ENCODE data around the gene CSAG1.
A peak's percentile ranks its signal among the peaks of the same experiment; 100 is the strongest.
"Not testable (repeated sequence)": the region's sequence is repeated elsewhere in the genome, so short reads cannot be mapped to it uniquely, and the experiment has no call there.

The CSAG1 gene

GRCh38 chrX:152733261-152733975, at the start of gene CSAG1, which contains the start of gene MAGEA12:
Gene CSAG1 (minus strand): TSS chrX:152733721. CDS start chrX:152732460, 1,261 bp downstream.
Gene MAGEA12 (plus strand): TSS chrX:152733757. CDS start chrX:152736162, 2,405 bp downstream.
- peak; percentile 27 for DNase-seq

GRCh38 chrX:152769549-152770289, 36.2 kb upstream of the CSAG1 start, which contains the start of gene MAGEA6:
Gene MAGEA6 (minus strand): TSS chrX:152769689. CDS start chrX:152767650, 2,039 bp downstream.
- not testable (repeated sequence) for DNase-seq

DNA sequence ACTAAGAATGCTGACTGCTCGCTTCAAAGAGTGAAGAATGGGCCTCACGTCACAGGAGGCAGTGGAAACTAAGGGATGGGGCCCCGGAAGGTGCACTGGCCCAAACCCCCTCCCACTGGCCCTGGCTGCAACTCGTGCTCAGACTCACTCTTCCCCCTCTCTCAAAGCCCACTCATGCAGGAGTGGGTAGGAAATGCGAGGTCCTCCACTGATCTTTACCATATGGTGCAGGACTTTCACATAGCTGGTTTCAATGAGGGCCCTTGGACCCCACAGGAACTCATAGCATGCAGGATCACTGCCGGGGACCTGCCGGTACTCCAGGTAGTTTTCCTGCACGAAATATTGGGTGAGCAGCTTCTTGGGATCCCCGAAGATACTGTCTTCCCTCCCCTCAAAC, 33.0 kb upstream of the CSAG1 start:
- DNase-seq, result not testable (repeated sequence)

DNA sequence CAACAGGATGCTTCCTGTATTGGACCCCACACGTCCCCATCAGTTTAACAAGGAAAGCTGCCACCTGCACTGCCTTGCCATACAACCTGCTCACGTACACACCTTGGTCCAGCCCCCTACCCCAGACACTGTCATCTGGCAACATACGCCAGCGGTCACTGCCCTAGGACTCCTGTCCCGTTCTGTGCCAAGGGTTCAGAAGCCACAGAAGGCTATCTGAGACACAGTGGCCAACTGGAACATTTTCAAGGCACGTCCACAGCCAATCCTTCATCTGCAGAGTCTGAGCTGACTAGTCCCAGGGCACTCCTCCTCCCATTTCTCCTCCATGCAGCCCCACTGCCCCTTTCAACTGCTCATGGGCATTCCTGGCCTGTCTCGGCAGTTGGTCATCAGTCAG, 28.1 kb upstream of the CSAG1 start:
- DNase-seq, result not testable (repeated sequence)

DNA sequence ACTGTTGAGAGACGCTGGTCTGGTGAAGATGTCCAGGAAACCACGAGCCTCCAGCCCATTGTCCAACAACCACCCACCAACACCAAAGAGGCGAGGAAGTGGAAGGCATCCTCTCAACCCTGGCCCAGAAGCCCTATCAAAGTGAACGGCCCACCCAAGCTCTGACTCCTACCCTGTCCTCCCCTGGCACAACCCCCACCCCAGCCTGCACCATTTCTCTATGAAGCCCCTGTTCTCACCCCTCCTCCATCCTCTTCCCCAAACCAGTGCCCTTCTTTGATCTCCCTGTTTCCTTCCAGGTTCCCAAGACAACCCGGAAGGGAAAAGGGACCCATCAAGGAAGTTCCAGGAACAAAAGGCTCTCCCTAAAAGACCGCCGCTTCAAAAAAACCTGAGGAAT, 26.0 kb upstream of the CSAG1 start:
- DNase-seq, result not testable (repeated sequence)

GRCh38 chrX:152758918-152759317, 25.4 kb upstream of the CSAG1 start, which contains the start of gene CSAG3:
Gene CSAG3 (plus strand): TSS chrX:152759218.
- DNase-seq, result not testable (repeated sequence)

DNA sequence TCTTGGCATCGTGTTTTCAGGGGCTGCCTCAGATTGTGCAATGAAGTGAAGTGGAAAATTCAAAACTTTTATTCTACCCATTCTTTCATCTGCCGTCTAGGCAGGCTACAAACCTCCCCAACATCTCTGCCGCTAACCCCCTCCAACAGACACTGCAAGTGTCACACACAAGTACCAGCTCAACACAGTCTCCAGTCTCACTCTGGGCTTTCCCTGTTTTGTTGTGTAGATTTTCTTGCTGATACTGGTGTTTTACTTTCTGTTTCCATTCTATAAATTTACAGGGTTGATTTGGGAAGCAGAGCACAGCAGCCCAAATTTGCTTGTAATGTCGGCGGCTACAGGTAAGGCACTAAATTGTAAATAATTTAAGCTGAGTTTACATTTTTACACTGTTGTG, 21.4 kb upstream of the CSAG1 start:
- DNase-seq, result not testable (repeated sequence)

GRCh38 chrX:152753686-152754650, 20.4 kb upstream of the CSAG1 start, which contains the start of gene MAGEA2:
Gene MAGEA2 (minus strand): TSS chrX:152753842. CDS start chrX:152751363, 2,479 bp downstream.
- not testable (repeated sequence) for DNase-seq

DNA sequence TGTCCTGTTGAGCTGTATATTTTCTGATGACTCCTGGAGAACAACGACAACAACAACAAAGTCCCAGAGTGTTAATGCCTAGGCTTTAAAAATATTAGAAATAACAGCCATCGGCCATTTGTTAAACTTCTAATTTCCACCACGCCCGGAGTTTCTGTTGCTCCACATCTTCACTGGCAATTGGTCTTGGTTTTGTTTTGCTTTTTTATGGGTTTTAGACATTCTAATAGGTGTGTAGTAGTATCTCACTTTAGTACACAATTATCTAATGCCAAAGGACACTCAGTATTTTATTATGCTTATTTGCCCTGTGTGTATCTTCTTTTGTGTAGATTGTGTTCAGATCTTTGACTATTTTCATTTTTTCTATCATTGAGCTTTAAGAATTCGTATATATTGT, 5.0 kb upstream of the CSAG1 start:
- DNase-seq, result no peak

GRCh38 chrX:152736528-152736927, 3.0 kb upstream of the CSAG1 start:
- DNase-seq, result not testable (repeated sequence)

DNA sequence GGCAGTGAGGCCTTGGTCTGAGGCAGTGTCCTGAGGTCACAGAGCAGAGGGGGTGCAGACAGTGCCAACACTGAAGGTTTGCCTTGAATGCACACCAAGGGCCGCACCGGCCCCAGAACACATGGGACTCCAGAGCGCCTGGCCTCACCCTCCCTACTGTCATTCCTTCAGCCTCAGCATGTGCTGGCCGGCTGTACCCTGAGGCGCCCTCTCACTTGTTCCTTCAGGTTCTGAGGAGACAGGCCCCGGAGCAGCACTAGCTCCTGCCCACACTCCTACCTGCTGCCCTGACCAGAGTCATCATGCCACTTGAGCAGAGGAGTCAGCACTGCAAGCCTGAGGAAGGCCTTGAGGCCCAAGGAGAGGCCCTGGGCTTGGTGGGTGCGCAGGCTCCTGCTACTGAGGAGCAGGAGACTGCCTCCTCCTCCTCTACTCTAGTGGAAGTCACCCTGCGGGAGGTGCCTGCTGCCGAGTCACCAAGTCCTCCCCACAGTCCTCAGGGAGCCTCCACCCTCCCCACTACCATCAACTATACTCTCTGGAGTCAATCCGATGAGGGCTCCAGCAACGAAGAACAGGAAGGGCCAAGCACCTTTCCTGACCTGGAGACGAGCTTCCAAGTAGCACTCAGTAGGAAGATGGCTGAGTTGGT, 2.5 kb upstream of the CSAG1 start:
- no peak for DNase-seq

DNA sequence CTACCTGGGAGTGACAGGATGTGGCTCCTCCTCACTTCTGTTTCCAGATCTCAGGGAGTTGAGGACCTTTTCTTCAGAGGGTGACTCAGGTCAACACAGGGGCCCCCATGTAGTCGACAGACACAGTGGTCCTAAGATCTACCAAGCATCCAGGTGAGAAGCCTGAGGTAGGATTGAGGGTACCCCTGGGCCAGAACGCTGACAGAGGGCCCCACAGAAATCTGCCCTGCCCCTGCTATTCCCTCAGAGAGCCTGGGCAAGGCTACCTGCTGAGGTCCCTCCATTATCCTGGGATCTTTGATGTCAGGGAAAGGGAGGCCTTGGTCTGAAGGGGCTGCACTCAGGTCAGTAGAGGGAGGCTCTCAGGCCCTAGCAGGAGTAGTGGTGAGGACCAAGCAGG, 1.6 kb upstream of the CSAG1 start:
- no peak for DNase-seq

- not testable (repeated sequence) for DNase-seq
Observed at GRCh38 chrX:152734143-152734858, 780 bp upstream of the CSAG1 start.

GRCh38 chrX:152725409-152725808, 8.1 kb downstream of the CSAG1 start:
- DNase-seq, result no peak

DNA sequence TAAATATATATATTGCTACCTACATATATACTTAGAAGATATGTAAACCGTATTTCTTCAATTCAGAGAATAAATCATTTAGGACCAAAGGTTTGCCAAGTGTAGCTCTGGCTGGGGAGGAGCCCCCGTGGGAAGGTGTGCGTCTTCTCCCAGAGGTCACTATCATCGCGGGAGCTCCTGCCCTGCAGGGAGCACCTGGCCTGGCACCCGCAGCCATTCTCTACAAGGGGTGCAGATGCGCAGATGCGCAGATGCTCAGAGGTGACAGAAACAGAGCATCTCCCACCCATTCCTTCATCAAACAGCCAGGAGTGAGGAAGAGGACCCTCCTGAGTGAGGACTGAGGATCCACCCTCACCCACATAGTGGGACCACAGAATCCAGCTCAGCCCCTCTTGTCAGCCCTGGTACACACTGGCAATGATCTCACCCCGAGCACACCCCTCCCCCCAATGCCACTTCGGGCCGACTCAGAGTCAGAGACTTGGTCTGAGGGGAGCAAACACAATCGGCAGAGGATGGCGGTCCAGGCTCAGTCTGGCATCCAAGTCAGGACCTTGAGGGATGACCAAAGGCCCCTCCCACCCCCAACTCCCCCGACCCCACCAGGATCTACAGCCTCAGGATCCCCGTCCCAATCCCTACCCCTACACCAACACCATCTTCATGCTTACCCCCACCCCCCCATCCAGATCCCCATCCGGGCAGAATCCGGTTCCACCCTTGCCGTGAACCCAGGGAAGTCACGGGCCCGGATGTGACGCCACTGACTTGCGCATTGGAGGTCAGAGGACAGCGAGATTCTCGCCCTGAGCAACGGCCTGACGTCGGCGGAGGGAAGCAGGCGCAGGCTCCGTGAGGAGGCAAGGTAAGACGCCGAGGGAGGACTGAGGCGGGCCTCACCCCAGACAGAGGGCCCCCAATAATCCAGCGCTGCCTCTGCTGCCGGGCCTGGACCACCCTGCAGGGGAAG, 19.4 kb downstream of the CSAG1 start, which contains the start of gene MAGEA2B:
MAGEA2B (plus strand) TSS at position 814 of the 973 bp plus-strand sequence. CDS start 2,479 bp downstream, outside the sequence.
- DNase-seq, result not testable (repeated sequence)

DNA sequence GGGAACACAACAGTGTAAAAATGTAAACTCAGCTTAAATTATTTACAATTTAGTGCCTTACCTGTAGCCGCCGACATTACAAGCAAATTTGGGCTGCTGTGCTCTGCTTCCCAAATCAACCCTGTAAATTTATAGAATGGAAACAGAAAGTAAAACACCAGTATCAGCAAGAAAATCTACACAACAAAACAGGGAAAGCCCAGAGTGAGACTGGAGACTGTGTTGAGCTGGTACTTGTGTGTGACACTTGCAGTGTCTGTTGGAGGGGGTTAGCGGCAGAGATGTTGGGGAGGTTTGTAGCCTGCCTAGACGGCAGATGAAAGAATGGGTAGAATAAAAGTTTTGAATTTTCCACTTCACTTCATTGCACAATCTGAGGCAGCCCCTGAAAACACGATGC, 20.3 kb downstream of the CSAG1 start:
- not testable (repeated sequence) for DNase-seq

GRCh38 chrX:152709173-152709572, 24.3 kb downstream of the CSAG1 start, which contains the start of gene CSAG2:
Gene CSAG2 (minus strand): TSS chrX:152709273. CDS start chrX:152709112, 161 bp downstream.
- DNase-seq, result not testable (repeated sequence)

- not testable (repeated sequence) for DNase-seq
Observed at GRCh38 chrX:152706500-152706899, 27.0 kb downstream of the CSAG1 start.

DNA sequence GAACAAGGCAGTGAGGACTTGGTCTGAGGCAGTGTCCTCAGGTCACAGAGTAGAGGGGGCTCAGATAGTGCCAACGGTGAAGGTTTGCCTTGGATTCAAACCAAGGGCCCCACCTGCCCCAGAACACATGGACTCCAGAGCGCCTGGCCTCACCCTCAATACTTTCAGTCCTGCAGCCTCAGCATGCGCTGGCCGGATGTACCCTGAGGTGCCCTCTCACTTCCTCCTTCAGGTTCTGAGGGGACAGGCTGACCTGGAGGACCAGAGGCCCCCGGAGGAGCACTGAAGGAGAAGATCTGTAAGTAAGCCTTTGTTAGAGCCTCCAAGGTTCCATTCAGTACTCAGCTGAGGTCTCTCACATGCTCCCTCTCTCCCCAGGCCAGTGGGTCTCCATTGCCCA, 33.1 kb downstream of the CSAG1 start:
- not testable (repeated sequence) for DNase-seq

Measured in NCI-H2081 treated with DMSO at 0.1 percent for 48 hours (cell line).